WERI-Rb-1 (cell line): ENCODE data around the gene PRKCA.

Experiments used
- DNase-seq: peaks from one replicate; pipeline ENCODE4 v3.0.0-alpha.2; 2020
- H3K27ac ChIP-seq: fragments of 250-450 bp; sonication (Bioruptor Pico); 2 replicates; pipeline ENCODE4 v1.5.1; 2020; ENCODE audit warnings: mild to moderate bottlenecking, moderate library complexity
- H3K27me3 ChIP-seq: fragments of 250-450 bp; sonication (Bioruptor Pico); 2 replicates; pipeline ENCODE4 v1.5.1; 2021; ENCODE audit warnings: mild to moderate bottlenecking, low read depth, moderate library complexity; ENCODE audit not compliant: insufficient read depth, severe bottlenecking
- H3K36me3 ChIP-seq: fragments of 250-450 bp; sonication (Bioruptor Pico); 2 replicates; pipeline ENCODE4 v1.5.1; 2020; ENCODE audit warnings: mild to moderate bottlenecking, moderate library complexity
- H3K4me3 ChIP-seq: 2 replicates; pipeline ENCODE4 v1.5.1; 2011; ENCODE audit warnings: low read depth, mild to moderate bottlenecking, control low read depth, low read length
- H3K9me3 ChIP-seq: fragments of 250-450 bp; sonication (Bioruptor Pico); 2 replicates; pipeline ENCODE4 v1.5.1; 2021; ENCODE audit warnings: mild to moderate bottlenecking, moderate library complexity; ENCODE audit not compliant: severe bottlenecking
- TF ChIP-seq, protein P1 (sequence below): IDR thresholded peaks from 2 replicates; pipeline ENCODE4 v1.5.1; 2011; ENCODE audit warnings: low read depth, mild to moderate bottlenecking, control low read depth, inconsistent platforms, low read length

Gene PRKCA

DNA sequence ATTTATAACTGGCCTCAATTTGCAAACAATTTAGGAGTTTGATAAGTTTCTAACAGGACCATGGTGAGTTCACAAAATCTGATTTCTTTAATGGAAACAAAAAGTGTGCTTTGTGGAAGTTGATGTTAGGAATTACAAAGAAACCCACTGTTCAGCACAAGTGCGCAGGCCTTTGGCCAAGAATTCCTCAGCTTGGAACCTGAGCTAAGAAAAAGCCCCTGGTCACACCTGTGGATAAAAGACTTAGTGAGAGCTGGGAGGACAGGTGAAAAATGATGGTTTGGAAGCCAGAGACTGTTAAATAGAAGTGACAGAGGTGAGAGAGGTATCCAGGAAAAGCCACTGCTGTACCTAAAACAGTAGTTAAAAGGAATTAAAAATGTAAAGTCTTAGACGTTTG is 64.7 kb downstream of the PRKCA start:
- Histone ChIP-seq H3K9me3 (no peaks in the 10 kb centered on the region), H3K36me3 (no peaks in the 10 kb centered on the region), H3K27me3 (no peaks in the 10 kb centered on the region), H3K4me3 (no peak overlapping the region), H3K27ac (no peak overlapping the region)
- TF ChIP-seq, protein P1, sequence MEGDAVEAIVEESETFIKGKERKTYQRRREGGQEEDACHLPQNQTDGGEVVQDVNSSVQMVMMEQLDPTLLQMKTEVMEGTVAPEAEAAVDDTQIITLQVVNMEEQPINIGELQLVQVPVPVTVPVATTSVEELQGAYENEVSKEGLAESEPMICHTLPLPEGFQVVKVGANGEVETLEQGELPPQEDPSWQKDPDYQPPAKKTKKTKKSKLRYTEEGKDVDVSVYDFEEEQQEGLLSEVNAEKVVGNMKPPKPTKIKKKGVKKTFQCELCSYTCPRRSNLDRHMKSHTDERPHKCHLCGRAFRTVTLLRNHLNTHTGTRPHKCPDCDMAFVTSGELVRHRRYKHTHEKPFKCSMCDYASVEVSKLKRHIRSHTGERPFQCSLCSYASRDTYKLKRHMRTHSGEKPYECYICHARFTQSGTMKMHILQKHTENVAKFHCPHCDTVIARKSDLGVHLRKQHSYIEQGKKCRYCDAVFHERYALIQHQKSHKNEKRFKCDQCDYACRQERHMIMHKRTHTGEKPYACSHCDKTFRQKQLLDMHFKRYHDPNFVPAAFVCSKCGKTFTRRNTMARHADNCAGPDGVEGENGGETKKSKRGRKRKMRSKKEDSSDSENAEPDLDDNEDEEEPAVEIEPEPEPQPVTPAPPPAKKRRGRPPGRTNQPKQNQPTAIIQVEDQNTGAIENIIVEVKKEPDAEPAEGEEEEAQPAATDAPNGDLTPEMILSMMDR: no peak
- no peak for DNase-seq

DNA sequence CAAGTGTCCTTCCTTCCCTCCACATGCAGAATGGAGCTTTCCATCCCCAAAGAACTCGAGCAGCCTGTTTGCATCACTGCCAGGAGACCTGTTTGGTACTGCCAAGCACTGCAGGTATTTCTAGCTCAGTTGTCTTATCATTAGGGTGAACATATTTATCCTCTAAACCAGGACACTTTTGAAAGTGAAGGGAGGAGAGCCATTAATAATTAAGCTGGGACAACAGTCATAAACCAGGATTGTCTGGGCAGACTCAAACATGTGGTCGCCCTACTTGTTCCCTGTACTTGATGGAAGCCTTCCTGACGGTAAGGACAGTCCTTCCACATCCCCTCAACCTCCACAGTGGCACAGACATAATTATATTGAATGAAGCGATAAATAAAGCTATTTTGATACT is 67.4 kb downstream of the PRKCA start:
- Histone ChIP-seq H3K9me3 (no peaks in the 10 kb centered on the region), H3K4me3 (no peak overlapping the region), H3K27ac (no peak overlapping the region), H3K27me3 (no peaks in the 10 kb centered on the region), H3K36me3 (no peaks in the 10 kb centered on the region)
- DNase-seq: no peak
- TF ChIP-seq, protein P1: no peak

DNA sequence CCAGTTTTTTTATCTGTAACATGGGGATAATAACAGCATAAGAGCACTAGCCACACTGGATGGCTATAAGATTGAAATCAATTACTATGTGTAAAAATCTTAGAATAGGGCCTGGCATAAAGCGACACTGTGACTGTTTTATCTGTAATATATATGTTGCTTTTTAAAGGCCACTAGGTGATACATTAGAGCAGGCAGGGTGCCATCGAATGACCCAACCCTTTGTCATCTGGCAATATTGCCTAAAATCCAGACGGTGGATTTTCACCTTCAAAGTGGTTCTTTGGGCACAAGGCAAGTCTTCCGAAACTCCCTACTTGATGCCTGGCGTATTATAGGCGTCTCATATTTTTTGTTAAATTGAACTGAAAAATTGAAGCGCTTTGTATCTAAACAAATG is 69.1 kb downstream of the PRKCA start:
- H3K27me3 ChIP-seq: no peaks in the 10 kb centered on the region
- H3K9me3 ChIP-seq: no peaks in the 10 kb centered on the region
- DNase-seq: no peak
- TF ChIP-seq, protein P1: no peak
- no peaks in the 10 kb centered on the region for H3K36me3 ChIP-seq
- H3K4me3 ChIP-seq: no peak overlapping the region
- H3K27ac ChIP-seq: no peak overlapping the region

DNA sequence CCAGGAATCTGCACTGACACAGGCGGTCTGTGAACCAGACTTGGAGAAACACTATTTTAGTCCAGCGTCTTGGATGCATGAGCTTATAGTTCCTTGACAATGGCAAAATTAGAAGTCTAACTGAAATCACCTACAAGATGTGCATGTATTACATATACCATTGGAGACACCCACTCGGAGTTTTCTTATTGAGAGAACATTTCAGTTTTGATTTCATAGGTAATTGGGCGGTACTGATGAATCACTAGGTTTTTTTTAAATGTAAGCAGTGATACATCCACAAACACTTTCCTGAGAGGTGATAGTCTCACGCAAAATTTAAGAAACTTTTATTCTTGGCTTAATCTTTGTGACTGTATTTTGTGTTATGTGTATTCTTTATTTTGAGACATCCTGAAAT is 69.8 kb downstream of the PRKCA start:
- H3K36me3 ChIP-seq: no peaks in the 10 kb centered on the region
- no peaks in the 10 kb centered on the region for H3K9me3 ChIP-seq
- H3K27ac ChIP-seq: no peak overlapping the region
- TF ChIP-seq, protein P1: no peak
- H3K27me3 ChIP-seq: no peaks in the 10 kb centered on the region
- no peak overlapping the region for H3K4me3 ChIP-seq
- DNase-seq: no peak

DNA sequence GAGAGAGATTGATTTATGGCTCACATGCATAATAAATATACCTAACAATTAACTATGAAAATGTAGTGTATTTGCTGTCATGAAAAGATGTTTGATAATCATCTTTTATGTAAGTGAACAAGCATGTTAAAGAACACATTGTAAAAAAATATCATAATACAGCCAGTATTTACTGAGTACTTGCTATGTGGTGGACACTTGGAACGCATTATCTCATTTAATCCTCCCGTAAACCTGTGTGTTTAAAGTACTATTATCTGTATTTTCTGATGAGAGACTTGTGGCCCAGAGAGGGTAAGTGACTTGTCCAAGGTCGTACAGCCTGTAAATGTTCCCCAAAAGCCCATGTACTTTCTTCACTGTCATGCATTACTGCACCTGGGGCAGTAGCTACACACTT is 70.7 kb downstream of the PRKCA start:
- no peaks in the 10 kb centered on the region for H3K9me3 ChIP-seq
- no peaks in the 10 kb centered on the region for H3K27me3 ChIP-seq
- DNase-seq: no peak
- no peak overlapping the region for H3K4me3 ChIP-seq
- H3K27ac ChIP-seq: no peak overlapping the region
- H3K36me3 ChIP-seq: no peaks in the 10 kb centered on the region
- TF ChIP-seq, protein P1: no peak
